A673 (cell line): Measurements from ENCODE around the gene LRCH1.

Source experiments
- CTCF ChIP-seq: fragments of 300-800, 200-600 bp; sonication (generic); conservative IDR thresholded peaks from 2 replicates; pipeline ENCODE4 v1.5.1; 2017; ENCODE audit warnings: low read depth, mild to moderate bottlenecking, antibody characterized with exemption, low read length, moderate library complexity, mixed read lengths
- EZH2 ChIP-seq: fragments of 200-600 bp; sonication (generic); IDR thresholded peaks from 2 replicates; pipeline ENCODE4 v1.6.1; 2017; ENCODE audit warnings: borderline replicate concordance, low read depth, mild to moderate bottlenecking, mixed read lengths, antibody characterized with exemption, low read length; ENCODE audit not compliant: poor library complexity, severe bottlenecking

- TF ChIP-seq EZH2, result no peak
- TF ChIP-seq CTCF, result no peak
Observed at GRCh38 chr13:46775385-46776107, 222.6 kb downstream of the LRCH1 start.
